ENCODE data around the gene RUNX2.

DNA sequence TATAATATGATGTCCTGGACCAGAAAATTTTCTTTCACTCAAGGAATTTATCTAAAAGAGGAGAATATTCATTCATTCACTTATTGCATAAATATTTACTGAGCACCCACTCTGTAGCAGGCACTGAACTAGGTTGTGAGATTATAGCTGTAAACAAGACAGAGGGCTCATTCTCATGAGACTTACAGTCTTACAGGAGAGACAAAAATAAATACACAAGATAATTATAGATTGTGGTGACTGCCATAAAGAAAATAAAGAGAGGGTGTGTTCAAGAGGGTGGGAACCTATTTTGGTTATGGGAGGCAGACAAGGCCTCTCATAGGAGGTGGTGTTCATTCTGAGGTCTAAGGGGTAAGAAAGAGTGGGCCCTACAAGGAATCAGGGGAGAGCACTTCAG is 159.5 kb downstream of the RUNX2 start:
- TF ChIP-seq POLR2A (IDR thresholded peaks at IDR 0.05; ENCODE audit: low read length) (no peak), GATA1 (IDR thresholded peaks at IDR 0.05; ENCODE audit: low read depth, low read length) (no peak)

Measured in erythroblast (primary cell).